22Rv1 (cell line): ENCODE measurements around the gene PIH1D1.
"Not testable (repeated sequence)": the region's sequence is repeated elsewhere in the genome, so short reads cannot be mapped to it uniquely, and the experiment has no call there.

ENCODE experiments used
- H3K27ac ChIP-seq: fragments of 450-650 bp; 2 replicates; pipeline ENCODE4 v1.5.1; 2017
- CTCF ChIP-seq: fragments of 450-650 bp; IDR thresholded peaks from 2 replicates; pipeline ENCODE4 v1.5.1; 2017; ENCODE audit warnings: mild to moderate bottlenecking
- ZFX ChIP-seq: fragments of 450-650 bp; IDR thresholded peaks from 2 replicates; pipeline ENCODE4 v1.6.1; 2017; ENCODE audit warnings: antibody characterized with exemption, borderline replicate concordance

Gene PIH1D1

GRCh38 chr19:49469828-49470614 lies 18.4 kb upstream of the PIH1D1 start:
- H3K27ac ChIP-seq: no peak overlapping the region
- TF ChIP-seq CTCF (0 out of 2 replicates have a peak, but pooled peaks have one; percentile 6), ZFX (no peak)

DNA sequence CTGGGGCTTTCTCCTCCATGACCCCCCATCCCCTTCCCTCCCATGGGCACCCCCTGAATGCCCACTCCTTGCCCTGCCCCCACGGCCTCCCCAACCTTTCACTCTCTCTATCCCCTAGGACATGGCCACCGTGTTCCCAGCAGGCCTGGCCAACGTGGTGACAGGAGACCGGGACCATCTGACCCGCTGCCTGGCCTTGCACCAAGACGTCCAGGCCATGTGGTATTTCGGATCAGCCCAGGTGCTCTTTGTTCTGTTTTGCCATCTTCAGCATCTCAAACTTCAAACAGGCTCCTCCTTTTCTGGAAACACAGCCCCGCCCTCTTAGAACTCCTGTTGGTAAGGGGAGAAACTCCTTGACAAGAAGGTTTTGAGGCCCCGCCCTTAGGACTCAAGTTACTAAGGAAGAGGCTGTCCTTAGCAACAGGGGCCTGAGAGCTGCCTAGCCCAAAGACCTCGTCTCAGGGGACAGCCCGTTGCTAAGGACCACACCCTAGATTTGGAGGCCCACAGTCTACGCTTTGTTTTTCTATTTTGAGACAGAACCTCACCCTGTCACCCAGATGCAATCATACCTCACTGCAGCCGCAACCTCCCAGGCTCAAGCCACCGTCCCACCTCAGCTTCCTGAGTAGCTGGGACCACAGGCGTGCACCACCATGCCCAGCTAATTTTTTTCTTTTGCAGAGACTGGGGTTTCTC lies 17.3 kb upstream of the PIH1D1 start:
- H3K27ac ChIP-seq: peak overlapping the region; percentile 67
- TF ChIP-seq CTCF (no peak), ZFX (no peak)

GRCh38 chr19:49468199-49468598 lies 16.6 kb upstream of the PIH1D1 start:
- TF ChIP-seq ZFX (no peak), CTCF (no peak)

GRCh38 chr19:49465371-49465770 lies 13.8 kb upstream of the PIH1D1 start:
- H3K27ac ChIP-seq: no peak overlapping the region
- TF ChIP-seq ZFX (no peak), CTCF (no peak)

More at GRCh38 chr19:49468199-49468598, 16.6 kb upstream of the PIH1D1 start:
- H3K27ac ChIP-seq: peak overlapping the region; percentile 67

DNA sequence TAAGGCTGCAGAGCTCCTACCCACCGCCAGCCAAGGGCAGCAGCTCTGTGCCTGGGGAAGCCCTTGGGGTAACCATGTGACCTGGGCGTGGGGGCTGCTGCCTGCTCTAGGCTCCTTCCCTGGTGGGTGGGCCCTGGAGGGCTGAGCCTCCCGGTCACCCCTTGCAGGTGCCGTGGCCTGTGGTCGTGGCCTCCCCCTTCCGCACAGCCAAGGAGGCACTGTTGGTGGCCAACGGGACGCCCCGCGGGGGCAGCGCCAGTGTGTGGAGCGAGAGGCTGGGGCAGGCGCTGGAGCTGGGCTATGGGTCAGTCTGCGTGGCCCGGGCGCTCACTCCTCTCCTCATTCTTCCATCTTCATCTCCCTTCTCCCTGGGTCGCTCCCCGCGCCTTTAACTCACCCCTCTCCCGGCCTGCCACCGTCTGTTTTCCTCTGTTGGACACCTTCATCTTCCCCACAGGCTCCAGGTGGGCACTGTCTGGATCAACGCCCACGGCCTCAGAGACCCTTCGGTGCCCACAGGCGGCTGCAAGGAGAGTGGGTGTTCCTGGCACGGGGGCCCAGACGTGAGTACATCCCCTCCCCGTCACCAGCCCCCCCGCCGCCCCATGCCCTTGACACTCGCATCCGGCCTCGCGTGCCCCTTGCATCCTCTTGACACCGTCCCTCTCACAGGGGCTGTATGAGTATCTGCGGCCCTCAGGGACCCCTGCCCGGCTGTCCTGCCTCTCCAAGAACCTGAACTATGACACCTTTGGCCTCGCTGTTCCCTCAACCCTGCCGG lies 12.5 kb upstream of the PIH1D1 start:
- no peak for TF ChIP-seq ZFX
- no peak overlapping the region for H3K27ac ChIP-seq

- no peak overlapping the region for H3K27ac ChIP-seq
- TF ChIP-seq CTCF (no peak), ZFX (no peak)
Observed at GRCh38 chr19:49462492-49462891, 10.9 kb upstream of the PIH1D1 start.

- no peak overlapping the region for H3K27ac ChIP-seq
- TF ChIP-seq ZFX (no peak), CTCF (no peak)
Observed at GRCh38 chr19:49461656-49462055, 10.0 kb upstream of the PIH1D1 start.

DNA sequence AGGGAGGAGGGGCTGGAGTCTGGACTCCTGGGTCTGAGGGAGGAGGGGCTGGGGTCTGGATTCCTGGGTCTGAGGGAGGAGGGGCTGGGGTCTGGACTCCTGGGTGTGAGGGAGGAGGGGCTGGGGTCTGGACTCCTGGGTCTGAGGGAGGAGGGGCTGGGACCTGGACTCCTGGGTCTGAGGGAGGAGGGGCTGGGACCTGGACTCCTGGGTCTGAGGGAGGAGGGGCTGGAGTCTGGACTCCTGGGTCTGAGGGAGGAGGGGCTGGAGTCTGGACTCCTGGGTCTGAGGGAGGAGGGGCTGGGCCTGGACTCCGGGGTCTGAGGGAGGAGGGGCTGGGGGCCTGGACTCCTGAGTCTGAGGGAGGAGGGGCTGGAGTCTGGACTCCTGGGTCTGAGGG lies 9.5 kb upstream of the PIH1D1 start:
- H3K27ac ChIP-seq: not testable (repeated sequence)
